Esophagus (tissue), 2 donors: ENCODE measurements around the gene GPRIN3. TPM values are rescaled to one million over a fixed set of nuclear protein-coding genes. Genes with fewer than 3 reads are reported as not detected.

ENCODE experiments used
- H3K27ac ChIP-seq, 2 donors: one replicate each; pipeline ENCODE4 v1.5.1; 2013; ENCODE audit warnings: low read depth in 2 of 2, mild to moderate bottlenecking in 2 of 2, inconsistent platforms in 1 of 2, low read length in 1 of 2, moderate library complexity in 1 of 2
- H3K27me3 ChIP-seq, 2 donors: one replicate each; pipeline ENCODE4 v1.6.1; 2013; ENCODE audit warnings: low read length in 2 of 2, control low read depth in 1 of 2, mild to moderate bottlenecking in 1 of 2; ENCODE audit not compliant: insufficient read depth in 2 of 2, control insufficient read depth in 1 of 2
- H3K36me3 ChIP-seq, 2 donors: one replicate each; pipeline ENCODE4 v1.6.1; 2013; ENCODE audit warnings: low read length in 1 of 2; ENCODE audit not compliant: control insufficient read depth in 2 of 2, insufficient read depth in 2 of 2
- H3K4me1 ChIP-seq, 2 donors: one replicate each; pipeline ENCODE4 v1.6.1; 2013; ENCODE audit warnings: low read length in 1 of 2; ENCODE audit not compliant: control insufficient read depth in 2 of 2, insufficient read depth in 2 of 2
- H3K4me3 ChIP-seq, 2 donors: one replicate each; pipeline ENCODE4 v1.5.1; 2013; ENCODE audit warnings: low read length in 2 of 2, mild to moderate bottlenecking in 2 of 2, low read depth in 1 of 2, moderate library complexity in 1 of 2
- H3K9me3 ChIP-seq, 2 donors: one replicate each; pipeline ENCODE4 v1.6.1; 2013; ENCODE audit warnings: mild to moderate bottlenecking in 2 of 2, low read depth in 1 of 2, low read length in 1 of 2, moderate library complexity in 1 of 2; ENCODE audit not compliant: control insufficient read depth in 2 of 2, insufficient read depth in 1 of 2
- WGBS, 2 donors: extraction: QIAGEN DNeasy Blood & Tissue Kit; methylation state at CpG; one replicate each; pipeline ENCODE4 v1.1.7; 2013; 5-methylcytosine and 5-hydroxymethylcytosine counted together
- polyA plus RNA-seq, 2 donors: library from polyadenylated mRNA; stranded (reverse); fragments of 200-250 nt; gene quantifications; one replicate each; pipeline ENCODE4 v1.2.3, GENCODE V29; 2013
- donor health status: healthy with polysubstance abuse.
- donor health status: Bipolar disorder and iron deficiency.

GPRIN3 gene
- polyA plus RNA-seq, 2 donors: 0.20 to 0.24 TPM

GRCh38 chr4:89242864-89243732 is 64.5 kb downstream of the GPRIN3 start:
- Histone ChIP-seq H3K27ac (no peak overlapping the region), H3K9me3 (no peaks in the 10 kb centered on the region)

GRCh38 chr4:89242216-89242615 is 65.4 kb downstream of the GPRIN3 start:
- WGBS, 2 donors: 72 to 75% methylated on average over 2 of the region's 2 CpGs
- H3K4me1 ChIP-seq: no peaks in the 10 kb centered on the region
- H3K9me3 ChIP-seq: no peaks in the 10 kb centered on the region
- H3K4me3 ChIP-seq: no peak overlapping the region
- H3K27me3 ChIP-seq: no peaks in the 10 kb centered on the region
- H3K27ac ChIP-seq: no peak overlapping the region
- no peaks in the 10 kb centered on the region for H3K36me3 ChIP-seq

More at GRCh38 chr4:89242864-89243732, 64.5 kb downstream of the GPRIN3 start:
- no peaks in the 10 kb centered on the region for H3K36me3 ChIP-seq
- 48 to 53% methylated on average over 5 of the region's 5 CpGs for WGBS, 2 donors
- no peaks in the 10 kb centered on the region for H3K27me3 ChIP-seq
- H3K4me3 ChIP-seq: no peak overlapping the region
- no peaks in the 10 kb centered on the region for H3K4me1 ChIP-seq

GRCh38 chr4:89230271-89230670 is 77.3 kb downstream of the GPRIN3 start:
- no peaks in the 10 kb centered on the region for H3K27me3 ChIP-seq
- H3K36me3 ChIP-seq: no peaks in the 10 kb centered on the region
- H3K4me1 ChIP-seq: no peaks in the 10 kb centered on the region
- no peak overlapping the region for H3K27ac ChIP-seq
- WGBS, 2 donors: 90 to 93% methylated on average over 3 of the region's 3 CpGs
- no peaks in the 10 kb centered on the region for H3K9me3 ChIP-seq
- H3K4me3 ChIP-seq: no peak overlapping the region

- no peak overlapping the region for H3K4me3 ChIP-seq
- H3K27ac ChIP-seq: no peak overlapping the region
- no peaks in the 10 kb centered on the region for H3K9me3 ChIP-seq
- no peaks in the 10 kb centered on the region for H3K4me1 ChIP-seq
- no peaks in the 10 kb centered on the region for H3K27me3 ChIP-seq
- no peaks in the 10 kb centered on the region for H3K36me3 ChIP-seq
- 20 to 30% methylated on average over 9 of the region's 9 CpGs for WGBS, 2 donors
Measured at GRCh38 chr4:89226665-89227574, 80.7 kb downstream of the GPRIN3 start.

GRCh38 chr4:89222170-89222569 is 85.4 kb downstream of the GPRIN3 start:
- no peaks in the 10 kb centered on the region for H3K27me3 ChIP-seq
- 29 to 40% methylated on average over 2 of the region's 2 CpGs for WGBS, 2 donors
- no peaks in the 10 kb centered on the region for H3K9me3 ChIP-seq
- H3K4me3 ChIP-seq: no peak overlapping the region
- no peaks in the 10 kb centered on the region for H3K36me3 ChIP-seq
- no peak overlapping the region for H3K27ac ChIP-seq
- no peaks in the 10 kb centered on the region for H3K4me1 ChIP-seq

GRCh38 chr4:89221167-89221867 is 86.3 kb downstream of the GPRIN3 start:
- no peak overlapping the region for H3K4me3 ChIP-seq
- 89% methylated on average over 2 of the region's 2 CpGs for WGBS, 2 donors
- H3K36me3 ChIP-seq: no peaks in the 10 kb centered on the region
- no peaks in the 10 kb centered on the region for H3K27me3 ChIP-seq
- no peaks in the 10 kb centered on the region for H3K9me3 ChIP-seq
- H3K27ac ChIP-seq: no peak overlapping the region
- H3K4me1 ChIP-seq: no peaks in the 10 kb centered on the region

- Histone ChIP-seq H3K27me3 (no peaks in the 10 kb centered on the region), H3K36me3 (no peaks in the 10 kb centered on the region), H3K27ac (no peak overlapping the region), H3K9me3 (no peaks in the 10 kb centered on the region), H3K4me1 (no peaks in the 10 kb centered on the region), H3K4me3 (no peak overlapping the region)
- 53 to 60% methylated on average over 1 of the region's 1 CpG for WGBS, 2 donors
Measured at GRCh38 chr4:89218587-89218986, 89.0 kb downstream of the GPRIN3 start.

GRCh38 chr4:89217604-89218003 is 90.0 kb downstream of the GPRIN3 start:
- no peaks in the 10 kb centered on the region for H3K4me1 ChIP-seq
- no peak overlapping the region for H3K27ac ChIP-seq
- no peak overlapping the region for H3K4me3 ChIP-seq
- H3K36me3 ChIP-seq: no peaks in the 10 kb centered on the region
- no peaks in the 10 kb centered on the region for H3K9me3 ChIP-seq
- 79 to 97% methylated on average over 1 of the region's 1 CpG for WGBS, 2 donors
- no peaks in the 10 kb centered on the region for H3K27me3 ChIP-seq

- WGBS, 2 donors: 93 to 100% methylated on average over 1 of the region's 1 CpG
- H3K36me3 ChIP-seq: no peaks in the 10 kb centered on the region
- H3K9me3 ChIP-seq: no peaks in the 10 kb centered on the region
- H3K27ac ChIP-seq: no peak overlapping the region
- no peak overlapping the region for H3K4me3 ChIP-seq
- no peaks in the 10 kb centered on the region for H3K27me3 ChIP-seq
- no peaks in the 10 kb centered on the region for H3K4me1 ChIP-seq
Measured at GRCh38 chr4:89216866-89217265, 90.7 kb downstream of the GPRIN3 start.
